PC-9 (cell line): ENCODE measurements around the gene RAB30. TPM values are rescaled to one million over a fixed set of nuclear protein-coding genes. Genes with fewer than 3 reads are reported as not detected.
A peak's percentile ranks its signal among the peaks of the same experiment; 100 is the strongest.

ENCODE experiments used
- BruUV-seq: library from RNA; stranded (reverse); fragments of 400-500 nt; replicated peaks from 2 replicates; lab custom pipeline; 2021; lab: Mats Ljungman, UMichigan
- CTCF ChIA-PET: fragments of 300-600 bp; sonication (Branson Sonifier 250); formaldehyde crosslinking; loops from one replicate; lab custom pipeline; 2022; ENCODE audit warnings: antibody characterized with exemption; lab: Charles Lee
- POLR2A ChIA-PET: fragments of 300-600 bp; sonication (Branson Sonifier 250); formaldehyde crosslinking; loops from one replicate; lab custom pipeline; 2022; ENCODE audit warnings: antibody characterized with exemption; ENCODE audit not compliant: unreplicated experiment; lab: Charles Lee
- DNase-seq, 2 experiments: peaks; one replicate each; pipeline versions ENCODE4 v3.0.0 to v3.0.0-alpha.2; 2015 to 2022; ENCODE audit warnings: mixed read lengths in 1 of 2
- H2AFZ ChIP-seq: fragments of 200-600 bp; sonication (generic); 2 replicates; pipeline ENCODE4 v1.8.1; 2017; ENCODE audit warnings: antibody characterized with exemption
- H3F3A ChIP-seq: fragments of 200-600 bp; sonication (generic); 2 replicates; pipeline ENCODE4 v1.8.1; 2017; ENCODE audit warnings: antibody characterized with exemption, mild to moderate bottlenecking, low read depth; ENCODE audit not compliant: insufficient read depth
- H3K27ac ChIP-seq: fragments of 200-600 bp; sonication (generic); 2 replicates; pipeline ENCODE4 v1.6.1; 2016; ENCODE audit warnings: mixed run types
- H3K27me3 ChIP-seq: fragments of 200-600 bp; sonication (generic); 2 replicates; pipeline ENCODE4 v1.6.1; 2016; ENCODE audit warnings: low read depth, mixed run types; ENCODE audit not compliant: insufficient read depth
- H3K36me3 ChIP-seq: fragments of 200-600 bp; sonication (generic); 2 replicates; pipeline ENCODE4 v1.6.1; 2016; ENCODE audit warnings: low read depth, mixed run types
- H3K4me1 ChIP-seq: fragments of 200-600 bp; sonication (generic); replicated peaks from 2 replicates; pipeline ENCODE4 v1.6.1; 2016; ENCODE audit warnings: mixed run types; ENCODE audit not compliant: insufficient read depth
- H3K4me2 ChIP-seq: fragments of 200-600 bp; sonication (generic); 2 replicates; pipeline ENCODE4 v1.6.1; 2017; ENCODE audit warnings: mixed run types
- H3K4me3 ChIP-seq: fragments of 200-600 bp; sonication (generic); 2 replicates; pipeline ENCODE4 v1.6.1; 2016; ENCODE audit warnings: mixed run types
- H3K79me2 ChIP-seq: fragments of 200-600 bp; sonication (generic); 2 replicates; pipeline ENCODE4 v1.6.1; 2017; ENCODE audit warnings: low read depth, mixed run types
- H3K9me2 ChIP-seq: fragments of 200-600 bp; sonication (generic); 2 replicates; pipeline ENCODE4 v1.8.1; 2017; ENCODE audit warnings: mild to moderate bottlenecking; ENCODE audit not compliant: insufficient read depth
- H3K9me3 ChIP-seq: fragments of 200-600 bp; sonication (generic); 2 replicates; pipeline ENCODE4 v1.8.1; 2016; ENCODE audit warnings: low read depth; ENCODE audit not compliant: insufficient read depth
- H4K20me1 ChIP-seq: fragments of 200-600 bp; sonication (generic); 2 replicates; pipeline ENCODE4 v1.8.1; 2017; ENCODE audit not compliant: insufficient read depth
- CTCF ChIP-seq: fragments of 200-600 bp; sonication (generic); conservative IDR thresholded peaks from 2 replicates; pipeline ENCODE4 v1.6.1; 2017; ENCODE audit warnings: mixed run types, antibody characterized with exemption, mild to moderate bottlenecking, moderate library complexity
- EZH2 ChIP-seq: fragments of 200-600 bp; sonication (generic); IDR thresholded peaks from 2 replicates; pipeline ENCODE4 v1.8.0; 2017; ENCODE audit warnings: antibody characterized with exemption, low read depth
- intact Hi-C: fragments of 100-400 bp; cut with micrococcal nuclease; formaldehyde crosslinking; loops from one replicate; pipeline ENCODE4 v1.10.0; 2022; ENCODE audit not compliant: unreplicated experiment
- total RNA-seq: library from RNA; stranded (reverse); gene quantifications from 2 replicates; pipeline ENCODE4 v1.2.3, GENCODE V29; 2021

Gene RAB30
- total RNA-seq, 1 experiment from 2014 or later: 3.6 TPM

GRCh38 chr11:82980947-82981346 is 90.8 kb downstream of the RAB30 start:
- no peak overlapping the region for H3K27ac ChIP-seq

GRCh38 chr11:82980292-82980691 is 91.4 kb downstream of the RAB30 start:
- Histone ChIP-seq H3K4me2 (no peak overlapping the region), H3K4me3 (no peak overlapping the region), H3K27ac (no peak overlapping the region), H3K27me3 (no peaks in the 10 kb centered on the region), H4K20me1 (no peaks in the 10 kb centered on the region), H3K36me3 (no peaks in the 10 kb centered on the region), H3K9me3 (no peaks in the 10 kb centered on the region), H3K9me2 (no peaks in the 10 kb centered on the region), H3K4me1 (no peaks in the 10 kb centered on the region), H2AFZ (no peak overlapping the region), H3F3A (no peaks in the 10 kb centered on the region), H3K79me2 (no peaks in the 10 kb centered on the region)
- ChIA-PET CTCF (no interaction called here), POLR2A (no interaction called here)
- no peak for TF ChIP-seq EZH2
- TF ChIP-seq CTCF: no peak
- intact Hi-C loops: loop anchor here (5.0 kb wide), 1 partner anchor 92 kb away; the partner anchor contains the start of gene RAB30
- no TSS peak for BruUV-seq
- DNase-seq: peak in 1 of 2 experiments; percentile 77

More at GRCh38 chr11:82980947-82981346, 90.8 kb downstream of the RAB30 start:
- H3K4me2 ChIP-seq: no peak overlapping the region
- H3K36me3 ChIP-seq: no peaks in the 10 kb centered on the region
- H3K79me2 ChIP-seq: no peaks in the 10 kb centered on the region
- H3K9me2 ChIP-seq: no peaks in the 10 kb centered on the region
- intact Hi-C loops: loop anchor here (5.0 kb wide), 1 partner anchor 91 kb away; the partner anchor contains the start of gene RAB30
- no peak overlapping the region for H3K4me3 ChIP-seq
- no TSS peak for BruUV-seq
- CTCF ChIA-PET: no interaction called here
- no peak for DNase-seq
- no peak overlapping the region for H2AFZ ChIP-seq
- no peaks in the 10 kb centered on the region for H3K27me3 ChIP-seq
- H3K4me1 ChIP-seq: no peaks in the 10 kb centered on the region
- no peak for TF ChIP-seq CTCF
- TF ChIP-seq EZH2: no peak
- H4K20me1 ChIP-seq: no peaks in the 10 kb centered on the region
- no peaks in the 10 kb centered on the region for H3F3A ChIP-seq
- POLR2A ChIA-PET: no interaction called here
- H3K9me3 ChIP-seq: no peaks in the 10 kb centered on the region

GRCh38 chr11:82979824-82980223 is 91.9 kb downstream of the RAB30 start:
- Histone ChIP-seq H4K20me1 (no peaks in the 10 kb centered on the region), H3F3A (no peaks in the 10 kb centered on the region), H3K36me3 (no peaks in the 10 kb centered on the region), H3K27me3 (no peaks in the 10 kb centered on the region), H3K79me2 (no peaks in the 10 kb centered on the region), H3K4me1 (no peaks in the 10 kb centered on the region), H3K27ac (no peak overlapping the region), H2AFZ (no peak overlapping the region), H3K9me3 (no peaks in the 10 kb centered on the region), H3K4me3 (no peak overlapping the region), H3K9me2 (no peaks in the 10 kb centered on the region), H3K4me2 (no peak overlapping the region)
- no peak for DNase-seq
- no TSS peak for BruUV-seq
- POLR2A ChIA-PET: no interaction called here
- intact Hi-C loops: loop anchor here (5.0 kb wide), 1 partner anchor 92 kb away; the partner anchor contains the start of gene RAB30
- CTCF ChIA-PET: no interaction called here
- no peak for TF ChIP-seq EZH2
- TF ChIP-seq CTCF: no peak
